Esophagus squamous epithelium (tissue), 4 donors: ENCODE results near the gene GSPT1.

Experiments used
- POLR2A ChIP-seq, 4 donors: fragments of 450-650 bp; IDR thresholded peaks; one replicate each; pipeline ENCODE4 v1.6.1; 2017; ENCODE audit warnings: antibody characterized with exemption in 4 of 4, mild to moderate bottlenecking in 4 of 4, moderate library complexity in 3 of 4
- TF ChIP-seq, protein P1 (sequence below), 6 experiments: fragments of 450-650 bp in 4 of 6; fragments of 200-600 bp in 2 of 6; sonication (generic) in 2 of 6; IDR thresholded peaks; one replicate each; pipeline ENCODE4 v1.5.1; 2016 to 2019; ENCODE audit warnings: antibody characterized with exemption in 6 of 6, mild to moderate bottlenecking in 4 of 6, moderate library complexity in 4 of 6

DNA sequence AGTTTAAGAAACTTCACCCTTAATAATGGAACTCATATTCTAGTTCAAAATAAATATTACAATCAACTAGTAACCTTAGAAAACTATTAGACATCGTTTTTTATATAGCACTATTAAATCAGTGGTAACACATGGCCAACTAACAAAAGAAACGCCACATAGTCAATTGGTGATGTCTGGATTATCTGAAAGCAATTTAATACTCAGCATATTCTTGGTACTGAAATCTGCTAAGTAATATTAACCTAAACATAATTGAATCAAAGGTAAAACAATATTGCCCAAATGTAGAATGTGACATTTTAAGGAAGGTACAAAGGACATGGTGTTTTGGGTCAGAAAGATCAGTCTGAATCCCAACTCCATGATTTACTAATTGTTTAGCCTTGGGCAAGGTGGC is 53.3 kb downstream of the GSPT1 start:
- TF ChIP-seq, protein P1, sequence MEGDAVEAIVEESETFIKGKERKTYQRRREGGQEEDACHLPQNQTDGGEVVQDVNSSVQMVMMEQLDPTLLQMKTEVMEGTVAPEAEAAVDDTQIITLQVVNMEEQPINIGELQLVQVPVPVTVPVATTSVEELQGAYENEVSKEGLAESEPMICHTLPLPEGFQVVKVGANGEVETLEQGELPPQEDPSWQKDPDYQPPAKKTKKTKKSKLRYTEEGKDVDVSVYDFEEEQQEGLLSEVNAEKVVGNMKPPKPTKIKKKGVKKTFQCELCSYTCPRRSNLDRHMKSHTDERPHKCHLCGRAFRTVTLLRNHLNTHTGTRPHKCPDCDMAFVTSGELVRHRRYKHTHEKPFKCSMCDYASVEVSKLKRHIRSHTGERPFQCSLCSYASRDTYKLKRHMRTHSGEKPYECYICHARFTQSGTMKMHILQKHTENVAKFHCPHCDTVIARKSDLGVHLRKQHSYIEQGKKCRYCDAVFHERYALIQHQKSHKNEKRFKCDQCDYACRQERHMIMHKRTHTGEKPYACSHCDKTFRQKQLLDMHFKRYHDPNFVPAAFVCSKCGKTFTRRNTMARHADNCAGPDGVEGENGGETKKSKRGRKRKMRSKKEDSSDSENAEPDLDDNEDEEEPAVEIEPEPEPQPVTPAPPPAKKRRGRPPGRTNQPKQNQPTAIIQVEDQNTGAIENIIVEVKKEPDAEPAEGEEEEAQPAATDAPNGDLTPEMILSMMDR (IDR thresholded peaks at IDR 0.05): no peak
- no peak for TF ChIP-seq POLR2A (IDR thresholded peaks at IDR 0.05)
